GM12873 (cell line): ENCODE measurements around the gene RTF2.

Experiments used
- TF ChIP-seq, protein P1 (sequence below): IDR thresholded peaks from 2 replicates; pipeline ENCODE4 v1.5.1; 2012; ENCODE audit warnings: low read depth, mild to moderate bottlenecking, moderate library complexity, low read length, control low read depth; ENCODE audit not compliant: insufficient read depth; ENCODE audit errors: missing control alignments

RTF2 gene

DNA sequence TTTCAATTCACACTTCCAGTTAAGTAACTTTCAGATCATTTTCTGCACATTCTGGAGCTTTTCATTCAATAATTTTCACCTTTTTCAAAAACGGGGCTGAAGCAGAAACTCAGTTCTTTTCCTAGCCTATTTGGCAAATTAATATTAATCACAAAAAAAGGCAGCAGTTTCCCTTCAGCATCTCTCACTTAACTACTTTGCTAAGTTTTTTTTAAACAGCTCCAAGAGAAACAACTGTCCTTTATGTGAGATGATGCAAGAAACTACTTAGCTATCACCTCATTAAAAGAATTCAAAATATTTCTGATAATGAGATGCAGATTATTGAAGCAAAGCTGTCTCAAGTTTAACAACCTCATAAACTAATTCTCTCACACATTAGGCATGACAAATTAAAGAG lies 44.5 kb upstream of the RTF2 start:
- TF ChIP-seq, protein P1, sequence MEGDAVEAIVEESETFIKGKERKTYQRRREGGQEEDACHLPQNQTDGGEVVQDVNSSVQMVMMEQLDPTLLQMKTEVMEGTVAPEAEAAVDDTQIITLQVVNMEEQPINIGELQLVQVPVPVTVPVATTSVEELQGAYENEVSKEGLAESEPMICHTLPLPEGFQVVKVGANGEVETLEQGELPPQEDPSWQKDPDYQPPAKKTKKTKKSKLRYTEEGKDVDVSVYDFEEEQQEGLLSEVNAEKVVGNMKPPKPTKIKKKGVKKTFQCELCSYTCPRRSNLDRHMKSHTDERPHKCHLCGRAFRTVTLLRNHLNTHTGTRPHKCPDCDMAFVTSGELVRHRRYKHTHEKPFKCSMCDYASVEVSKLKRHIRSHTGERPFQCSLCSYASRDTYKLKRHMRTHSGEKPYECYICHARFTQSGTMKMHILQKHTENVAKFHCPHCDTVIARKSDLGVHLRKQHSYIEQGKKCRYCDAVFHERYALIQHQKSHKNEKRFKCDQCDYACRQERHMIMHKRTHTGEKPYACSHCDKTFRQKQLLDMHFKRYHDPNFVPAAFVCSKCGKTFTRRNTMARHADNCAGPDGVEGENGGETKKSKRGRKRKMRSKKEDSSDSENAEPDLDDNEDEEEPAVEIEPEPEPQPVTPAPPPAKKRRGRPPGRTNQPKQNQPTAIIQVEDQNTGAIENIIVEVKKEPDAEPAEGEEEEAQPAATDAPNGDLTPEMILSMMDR, result no peak

- TF ChIP-seq, protein P1, result no peak
Observed at GRCh38 chr20:56424931-56425330, 43.5 kb upstream of the RTF2 start.

DNA sequence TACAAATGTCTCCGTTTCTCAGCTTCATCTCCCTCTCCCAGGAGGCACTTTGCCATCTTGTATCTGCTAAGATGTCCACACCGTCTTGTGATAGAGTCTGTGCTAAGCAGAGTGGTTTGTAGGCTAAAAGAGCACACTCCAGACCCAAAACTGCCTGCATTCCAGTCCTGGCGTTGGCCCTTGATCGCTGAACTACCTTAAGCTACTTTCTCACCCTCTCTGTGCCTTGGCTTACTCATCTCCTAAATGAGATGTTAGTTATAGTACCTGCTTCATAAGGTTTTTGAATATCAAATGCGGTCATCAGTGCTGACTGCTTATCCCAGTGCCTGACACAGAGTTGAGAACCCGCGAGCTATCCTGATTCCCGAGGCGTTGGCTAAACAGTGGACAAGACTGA lies 42.4 kb upstream of the RTF2 start:
- TF ChIP-seq, protein P1, result no peak

DNA sequence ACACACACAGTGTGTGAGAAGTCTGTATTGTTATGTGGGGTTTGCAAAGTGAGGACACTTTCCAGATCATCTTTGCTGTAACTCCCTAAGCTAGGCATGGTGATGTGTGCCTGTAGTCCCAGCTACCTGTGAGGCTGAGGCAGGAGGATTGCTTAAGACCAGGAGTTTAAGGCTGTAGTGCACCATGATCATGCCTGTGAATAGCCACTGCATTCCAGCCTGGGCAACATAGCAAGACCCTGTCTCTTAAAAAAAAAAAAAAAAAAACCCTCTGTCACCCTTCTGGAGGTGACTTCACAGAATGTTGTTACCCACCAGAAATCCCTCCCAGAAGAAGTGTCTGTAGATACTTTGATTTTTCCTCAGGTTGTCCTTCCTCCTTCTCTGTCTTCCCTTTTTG lies 41.5 kb upstream of the RTF2 start:
- TF ChIP-seq, protein P1, result no peak

- TF ChIP-seq, protein P1, result no peak
Observed at GRCh38 chr20:56427797-56428196, 40.6 kb upstream of the RTF2 start.

- TF ChIP-seq, protein P1, result no peak
Observed at GRCh38 chr20:56428410-56428809, 40.0 kb upstream of the RTF2 start.

DNA sequence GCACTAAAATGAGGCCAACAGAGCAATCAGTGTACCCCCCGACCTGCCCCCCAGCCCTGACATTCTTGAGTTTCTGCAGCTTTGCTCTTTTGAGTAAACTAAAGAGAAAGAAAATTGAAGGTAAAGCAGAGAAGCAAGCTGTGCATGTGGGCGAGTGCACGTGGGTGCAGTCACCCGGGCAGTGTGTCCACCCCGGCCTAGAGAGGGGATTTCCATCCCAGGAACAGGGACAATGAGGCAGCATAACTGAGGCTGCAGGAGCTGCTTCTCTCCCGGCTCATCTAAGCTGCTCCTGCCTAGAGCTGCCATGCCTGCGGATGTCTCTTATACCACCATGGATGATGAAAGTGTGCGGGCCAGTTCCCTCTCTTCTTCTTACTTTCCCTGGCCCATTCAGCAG lies 39.5 kb upstream of the RTF2 start:
- TF ChIP-seq, protein P1, result no peak
